Cerebellar cortex (tissue), 1 donor: ENCODE results near the gene FNDC1.

Experiments
- DNase-seq: peaks from one replicate; pipeline ENCODE4 v3.0.0-alpha.2; 2015; ENCODE audit warnings: low spot score

FNDC1 gene

DNA sequence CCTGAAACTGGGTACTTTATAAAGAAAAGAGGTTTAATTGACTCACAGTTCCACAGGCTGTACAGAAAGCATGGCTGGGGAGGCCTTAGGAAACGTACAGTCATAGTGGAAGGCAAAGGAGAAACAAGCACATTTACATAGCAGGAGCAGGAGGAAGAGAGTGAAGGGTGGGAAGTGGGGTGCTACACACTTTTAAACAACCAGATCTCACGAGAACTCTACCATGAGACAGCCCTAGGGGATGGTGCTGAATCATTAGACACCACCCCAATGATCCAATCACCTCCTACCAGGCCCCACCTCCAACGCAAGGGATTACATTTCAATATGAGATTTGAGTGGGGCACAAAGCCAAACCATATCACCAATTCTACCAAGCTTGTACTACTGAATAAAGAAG lies 7.4 kb upstream of the FNDC1 start:
- DNase-seq, result no peak

DNA sequence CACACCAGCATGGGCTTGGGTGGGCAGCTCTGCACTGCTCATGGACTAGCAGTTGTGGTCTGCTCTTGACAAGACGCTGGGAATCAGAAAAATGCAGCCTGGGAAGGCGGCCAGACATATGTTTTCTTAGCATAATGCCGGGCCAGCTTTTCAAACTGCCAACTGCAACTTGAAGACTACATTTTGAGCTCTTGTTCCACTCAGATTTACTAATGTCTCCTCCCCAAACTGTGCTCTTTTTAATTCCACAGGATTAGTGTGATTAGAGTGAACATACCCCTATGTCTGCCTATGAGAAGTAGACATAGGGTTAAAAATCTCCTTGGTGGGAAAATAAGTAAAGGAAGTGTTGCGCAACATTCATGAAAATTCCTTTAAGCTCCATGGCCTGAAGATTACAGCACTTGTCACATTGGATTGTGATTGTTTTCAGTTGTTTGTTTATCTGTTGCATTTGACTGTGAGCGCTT lies 5.3 kb upstream of the FNDC1 start:
- DNase-seq, result no peak

DNA sequence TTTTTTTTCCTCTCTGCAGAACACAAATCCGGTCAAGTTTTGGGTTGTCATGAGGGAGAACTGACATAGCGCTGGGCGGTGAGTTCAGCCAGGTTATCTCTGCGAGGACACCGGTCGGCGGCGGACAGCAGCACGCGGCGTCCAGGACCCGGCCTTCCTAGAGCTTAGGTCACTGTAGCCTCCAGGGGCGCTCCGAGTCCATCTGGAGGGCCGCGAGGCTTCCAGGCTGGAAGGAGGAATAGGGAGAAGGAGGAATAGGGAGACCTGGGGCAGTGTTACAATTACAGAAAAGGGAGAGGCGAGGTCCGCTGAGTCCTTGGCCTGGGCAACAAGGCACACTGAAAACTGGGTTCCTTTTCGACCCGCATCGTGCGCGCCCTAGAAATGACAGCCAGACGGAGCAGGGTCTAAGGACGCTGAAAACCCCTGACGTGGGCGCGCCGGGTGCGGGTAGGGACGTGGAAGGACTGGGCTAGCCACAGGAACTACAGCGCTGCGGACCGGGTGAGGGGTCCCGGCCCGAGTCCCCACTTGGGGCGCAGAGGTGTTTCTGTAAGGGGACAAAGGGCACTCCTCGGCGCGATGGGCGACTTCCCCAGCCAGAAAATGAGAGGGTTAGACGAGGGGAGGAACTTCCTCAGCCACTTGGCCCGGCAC lies 536 bp upstream of the FNDC1 start:
- DNase-seq, result peak; percentile 17

DNA sequence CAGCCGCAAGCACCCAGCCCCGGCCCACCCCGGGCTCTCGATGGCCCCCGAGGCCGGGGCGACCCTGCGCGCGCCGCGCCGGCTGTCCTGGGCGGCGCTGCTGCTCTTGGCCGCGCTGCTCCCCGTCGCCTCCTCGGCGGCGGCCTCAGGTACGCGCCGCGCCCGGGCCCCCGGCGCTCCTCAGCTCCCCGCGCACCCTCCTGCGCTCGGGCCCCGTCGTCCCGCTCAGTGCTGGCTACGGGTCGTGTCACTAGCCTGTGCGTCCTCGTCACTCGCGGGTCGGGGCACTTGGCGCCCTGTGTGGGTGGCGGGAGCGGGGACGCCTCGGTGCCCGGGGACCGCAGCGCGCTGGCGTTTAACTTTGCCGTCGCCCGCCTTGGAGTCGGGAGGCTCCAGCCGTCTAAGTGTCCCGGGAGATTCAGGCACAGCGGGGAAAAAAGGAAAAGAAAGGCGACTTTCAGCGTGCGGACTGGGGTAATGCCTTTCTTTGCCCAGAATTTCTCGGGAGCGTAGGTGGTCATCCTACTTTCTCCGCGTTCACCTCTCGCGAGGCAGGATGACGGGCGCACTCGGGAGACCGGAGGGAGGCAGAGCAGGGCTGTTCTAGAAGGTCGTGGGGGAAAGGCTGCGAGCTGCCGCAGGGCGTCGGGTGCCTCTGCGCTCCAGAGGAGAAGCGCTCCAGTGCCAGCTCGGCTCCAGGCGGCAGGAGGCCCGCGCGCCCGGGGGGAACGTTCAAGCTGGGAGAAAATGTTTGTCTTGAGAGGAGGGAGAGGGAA lies 545 bp downstream of the FNDC1 start:
- DNase-seq, result no peak

DNA sequence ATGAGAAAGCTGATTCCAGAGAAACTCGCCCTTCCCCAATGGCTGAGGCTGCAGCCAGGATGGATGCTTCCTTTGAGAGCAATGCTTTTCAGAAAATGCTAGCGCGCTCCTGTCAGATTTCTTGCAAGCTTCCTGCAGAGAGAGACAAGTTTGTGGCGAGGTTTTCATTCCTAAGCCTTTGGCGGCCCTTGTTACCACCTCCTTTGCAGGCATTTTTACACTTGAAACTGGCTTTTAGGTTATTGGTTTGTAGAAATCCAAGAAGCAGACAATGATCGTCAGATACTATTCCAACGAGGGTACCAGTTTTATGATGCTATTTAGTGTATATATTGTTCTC lies 1.1 kb downstream of the FNDC1 start:
- no peak for DNase-seq

DNA sequence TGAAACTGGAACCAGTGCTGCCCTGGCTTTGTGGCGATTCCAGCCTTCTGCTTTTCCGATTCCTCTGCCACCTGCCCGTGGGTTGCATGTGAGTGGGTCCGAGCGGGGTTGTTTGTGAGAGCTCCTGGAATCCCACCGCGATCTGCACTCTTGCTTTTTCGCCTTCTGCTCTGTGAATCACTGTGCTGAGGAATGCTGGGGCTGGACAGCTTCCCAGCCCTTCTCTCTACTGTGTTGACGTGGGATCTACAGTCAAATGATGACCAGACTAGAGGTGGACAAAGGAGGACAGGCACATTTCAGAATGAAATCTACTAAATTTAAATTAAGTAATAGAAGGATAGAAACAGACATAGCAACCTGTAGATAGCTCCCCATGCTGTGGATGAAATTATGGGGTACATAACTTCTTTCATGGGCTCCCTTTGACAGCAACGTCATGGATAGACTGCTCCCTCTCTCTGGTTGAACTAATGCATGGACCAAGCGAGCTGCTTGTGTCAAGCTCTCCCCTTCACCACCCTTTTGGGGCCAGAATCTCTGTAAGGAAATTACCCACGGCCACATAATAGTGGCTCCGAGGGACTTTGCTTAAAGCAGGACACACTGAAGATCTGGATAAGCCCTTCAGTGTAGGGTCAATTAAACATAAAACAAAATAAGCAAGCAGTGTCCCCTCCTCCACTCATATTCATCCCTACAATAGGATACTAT lies 2.0 kb downstream of the FNDC1 start:
- no peak for DNase-seq

DNA sequence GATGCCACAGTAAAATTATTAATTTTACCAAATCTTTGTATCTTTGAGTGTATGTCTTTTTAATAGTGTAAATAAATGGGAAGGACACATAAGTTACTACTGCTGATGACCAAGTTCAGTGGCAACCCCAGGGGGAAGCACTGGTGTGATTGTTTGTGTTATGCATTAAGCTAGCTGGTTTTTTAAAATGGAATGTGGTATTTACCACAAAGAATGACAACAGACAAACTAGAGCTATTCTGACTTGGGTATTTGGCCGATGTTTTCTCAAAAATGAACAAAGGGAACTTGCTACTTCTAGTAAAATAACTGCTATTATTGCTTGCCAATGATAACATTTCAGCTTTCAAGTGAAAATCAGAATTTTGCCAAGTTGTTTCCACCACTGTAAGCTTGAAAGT lies 2.9 kb downstream of the FNDC1 start:
- no peak for DNase-seq

DNA sequence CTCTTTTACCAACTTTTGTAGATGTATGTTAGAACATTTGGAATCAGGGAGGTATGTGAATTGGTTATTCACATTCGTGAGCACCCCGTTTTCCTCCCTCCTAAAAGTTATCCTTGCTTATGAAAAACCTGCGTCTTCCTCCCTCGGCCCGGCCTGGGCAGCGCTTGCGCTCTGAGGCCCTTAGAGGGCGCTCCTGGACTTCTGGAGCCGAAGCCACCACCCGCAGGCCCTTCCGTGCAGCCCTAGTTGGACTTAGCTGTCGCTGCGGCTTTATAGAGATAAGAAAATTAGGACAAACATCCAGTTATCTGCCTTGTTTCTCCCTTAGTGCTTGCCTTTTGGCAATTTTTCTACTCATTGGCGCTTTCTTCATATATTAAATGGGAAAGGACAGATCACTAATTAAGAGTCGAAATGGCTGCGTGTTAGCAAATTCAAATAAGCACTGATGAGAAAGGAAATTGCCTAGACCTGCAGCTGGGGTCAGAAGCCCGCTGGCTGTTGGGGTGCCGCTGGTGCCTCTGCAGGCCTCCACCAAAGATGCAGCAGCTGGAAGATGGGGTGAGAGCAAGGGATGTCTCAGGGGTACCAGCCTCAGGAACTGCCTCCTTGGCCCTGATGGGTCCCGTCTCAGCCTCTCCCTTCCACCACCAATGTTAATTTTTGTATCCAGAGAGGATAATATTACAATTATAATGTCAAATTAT lies 5.2 kb downstream of the FNDC1 start:
- DNase-seq, result peak; percentile 56

DNA sequence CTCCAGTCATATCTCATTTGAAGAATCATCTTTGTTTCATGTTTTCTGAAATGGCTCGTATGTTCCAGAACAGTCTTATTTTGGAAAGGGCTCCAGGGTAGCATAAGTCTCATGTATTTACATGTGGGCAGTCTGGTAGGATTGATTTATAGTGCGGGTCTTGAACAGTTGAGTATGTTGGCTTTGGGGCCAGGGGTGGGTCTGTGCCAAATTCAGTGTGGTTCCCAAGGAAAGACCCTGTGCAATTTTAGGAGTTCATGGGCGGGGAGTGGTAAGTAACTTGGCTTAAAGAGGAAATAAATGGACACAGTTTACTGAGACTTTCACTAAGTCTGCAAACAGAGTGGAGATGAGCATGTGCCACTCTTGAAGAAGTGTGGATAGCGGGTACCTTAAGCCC lies 7.7 kb downstream of the FNDC1 start:
- DNase-seq, result no peak

DNA sequence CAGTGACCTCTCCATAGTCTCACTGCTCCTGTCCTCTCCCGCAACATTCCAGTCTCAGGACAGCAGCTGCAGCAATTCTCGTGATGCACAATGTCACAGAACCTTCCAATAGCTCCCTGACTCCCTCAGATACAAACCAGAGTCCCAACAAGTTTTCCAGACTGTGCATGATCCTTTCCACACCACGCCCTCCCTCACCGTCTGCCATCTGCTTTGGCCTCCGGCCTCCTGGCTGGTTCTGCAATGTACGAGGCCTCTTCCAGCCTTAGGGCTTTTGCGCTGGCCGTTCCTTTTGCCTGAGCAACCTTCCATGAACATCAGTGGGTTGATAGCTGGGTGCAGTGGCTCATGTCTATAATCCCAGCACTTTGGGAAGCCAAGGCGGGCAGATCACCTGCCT lies 9.6 kb downstream of the FNDC1 start:
- DNase-seq, result no peak

DNA sequence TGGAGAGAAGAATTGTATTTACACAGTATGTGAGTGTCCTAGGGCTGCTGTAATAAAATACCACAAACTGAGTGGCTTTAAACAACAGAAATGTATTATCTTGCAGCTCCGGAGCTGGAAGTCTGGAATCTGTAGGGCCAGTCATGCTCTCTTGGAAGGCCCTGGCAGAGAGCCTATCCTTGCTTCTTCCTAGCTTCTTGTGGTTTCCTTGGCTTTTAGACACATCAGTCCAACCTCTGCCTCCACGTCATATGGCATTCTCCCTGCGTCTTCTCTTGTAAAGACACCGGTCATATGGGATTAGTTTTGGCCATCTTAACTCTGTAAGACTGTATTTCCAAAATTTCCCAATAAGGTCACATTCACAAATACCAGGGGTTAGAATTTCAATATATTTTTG lies 10.8 kb downstream of the FNDC1 start:
- DNase-seq, result no peak

DNA sequence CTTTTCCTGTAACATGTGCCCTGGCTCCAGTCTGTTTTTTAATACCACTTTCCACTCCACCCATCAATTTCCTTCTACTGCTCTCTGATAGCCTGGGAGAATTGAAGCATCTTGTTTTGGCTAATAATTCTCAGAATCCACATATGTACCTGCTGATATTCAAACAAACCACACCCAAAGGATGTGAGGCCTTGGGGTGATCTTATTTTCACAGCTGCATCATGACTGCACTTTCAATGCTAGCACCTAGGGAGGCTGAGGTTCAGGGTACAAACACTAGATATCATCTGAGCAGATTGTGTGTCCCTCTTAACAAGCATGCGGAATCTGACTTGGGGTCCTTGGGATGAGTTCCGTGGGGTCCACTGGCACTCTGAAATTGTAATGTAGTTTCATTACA lies 12.7 kb downstream of the FNDC1 start:
- no peak for DNase-seq

DNA sequence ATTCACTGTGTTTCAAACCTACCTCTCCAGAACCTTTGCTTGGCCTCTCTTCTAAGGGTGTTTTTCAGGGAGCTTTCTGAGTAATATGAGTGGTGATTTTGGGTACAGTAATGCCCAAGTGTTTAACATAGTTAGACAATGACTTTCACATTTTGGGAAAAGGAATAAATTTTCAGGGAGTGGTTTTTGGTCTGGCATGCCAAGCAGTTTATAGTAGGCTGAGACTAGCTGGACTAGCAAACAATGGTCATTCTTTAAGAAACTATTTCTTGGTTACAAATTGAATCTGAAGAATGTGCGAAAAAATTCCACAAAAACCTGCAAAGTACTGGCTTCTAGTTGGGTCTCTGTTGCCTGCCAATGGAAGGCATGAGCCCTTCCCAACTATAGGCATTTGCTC lies 15.4 kb downstream of the FNDC1 start:
- no peak for DNase-seq

DNA sequence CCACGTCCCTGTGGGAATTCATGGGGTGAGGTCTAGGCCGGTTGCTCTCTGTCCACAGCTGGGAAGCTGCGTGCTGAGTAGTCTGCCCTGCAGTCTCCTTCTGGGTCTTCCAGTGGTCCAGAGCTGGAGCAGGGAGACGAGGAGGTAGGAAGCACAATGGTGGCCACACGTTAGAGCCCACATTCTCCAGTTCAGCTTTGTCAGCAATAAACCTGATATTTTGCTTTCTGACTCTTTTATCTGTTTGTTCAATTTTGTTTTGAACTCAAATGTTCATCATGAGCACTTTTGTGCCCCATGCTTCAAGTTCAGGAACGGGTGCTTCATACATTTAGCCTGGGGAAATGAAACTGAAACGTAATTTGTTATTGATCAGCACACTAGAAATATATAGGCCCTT lies 21.3 kb downstream of the FNDC1 start:
- DNase-seq, result no peak

DNA sequence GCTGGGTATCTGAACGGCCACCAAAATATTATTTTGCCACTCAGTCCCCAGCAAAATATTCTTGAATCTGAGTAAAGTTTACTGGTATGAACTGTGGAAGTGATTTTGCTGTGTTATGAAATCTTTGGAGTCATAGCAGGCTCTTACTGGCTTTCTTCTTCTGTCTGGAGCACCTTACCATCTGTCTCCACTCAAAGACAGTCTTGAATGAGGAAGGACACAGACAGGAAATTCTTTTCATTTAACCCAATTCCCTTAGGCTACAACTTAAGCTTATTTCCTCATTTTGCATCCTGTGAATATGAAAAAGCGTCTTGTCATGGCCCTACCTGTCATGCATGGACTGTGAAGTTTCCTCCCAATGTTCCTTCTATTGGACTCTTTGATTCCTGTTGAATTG lies 24.7 kb downstream of the FNDC1 start:
- DNase-seq, result no peak

DNA sequence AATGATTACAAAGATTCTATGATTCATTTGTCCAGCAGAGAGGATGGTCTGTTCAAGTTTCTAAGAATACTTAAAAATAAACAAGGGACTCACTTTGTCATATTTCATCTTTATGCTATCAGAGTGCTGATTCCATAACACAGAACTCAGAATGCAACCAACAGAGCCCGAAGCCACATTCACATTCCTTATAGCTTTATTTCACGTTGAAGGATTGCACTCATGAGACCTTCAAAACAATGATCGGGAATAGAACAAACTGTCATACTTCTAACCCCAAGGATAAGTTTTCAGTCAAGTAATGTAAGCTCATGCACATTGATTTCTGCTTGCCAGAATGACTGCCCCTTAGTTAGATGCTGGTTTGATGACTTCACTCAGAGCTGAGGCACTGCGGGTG lies 25.2 kb downstream of the FNDC1 start:
- DNase-seq, result no peak

DNA sequence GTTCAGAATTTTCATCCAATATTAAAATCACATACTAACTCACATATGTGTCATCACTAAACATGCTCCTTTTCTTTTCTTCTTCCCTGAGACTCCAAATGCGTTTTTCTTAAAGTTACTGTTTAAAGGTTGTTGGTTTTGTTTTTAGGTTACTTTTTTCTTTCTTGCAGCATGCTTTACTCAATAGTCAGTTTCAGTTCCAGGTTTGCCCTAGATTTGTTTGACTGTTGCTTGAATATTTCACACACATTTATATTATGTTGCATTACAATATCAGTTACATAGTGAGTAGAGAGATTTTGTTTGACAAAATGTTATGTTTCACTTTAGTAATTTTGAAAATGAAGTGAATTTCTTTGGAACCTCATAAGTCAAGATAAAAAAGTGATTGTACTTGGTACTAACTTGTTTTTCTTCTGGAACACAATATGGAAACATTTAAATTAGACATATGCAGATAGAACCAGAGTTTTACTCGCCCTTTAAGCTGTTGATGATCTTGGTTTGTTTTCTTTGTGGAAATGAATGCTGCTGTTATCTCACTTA lies 27.3 kb downstream of the FNDC1 start:
- no peak for DNase-seq

DNA sequence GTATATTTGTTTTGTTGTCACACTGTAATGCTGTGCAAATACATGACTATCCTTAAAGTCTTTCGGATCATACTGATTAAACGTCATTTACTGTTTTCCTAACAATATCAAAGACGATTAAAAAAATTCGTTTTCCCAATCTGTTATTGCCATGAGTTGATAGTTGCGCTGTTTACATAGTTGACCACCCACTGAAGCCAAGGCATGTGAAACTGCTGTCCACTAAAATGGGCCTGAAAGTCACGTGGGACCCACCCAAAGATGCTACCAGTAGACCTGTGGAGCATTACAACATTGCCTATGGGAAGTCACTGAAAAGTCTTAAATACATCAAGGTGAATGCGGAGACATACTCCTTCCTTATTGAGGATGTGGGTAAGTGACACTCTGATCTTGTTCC lies 28.1 kb downstream of the FNDC1 start:
- DNase-seq, result no peak

DNA sequence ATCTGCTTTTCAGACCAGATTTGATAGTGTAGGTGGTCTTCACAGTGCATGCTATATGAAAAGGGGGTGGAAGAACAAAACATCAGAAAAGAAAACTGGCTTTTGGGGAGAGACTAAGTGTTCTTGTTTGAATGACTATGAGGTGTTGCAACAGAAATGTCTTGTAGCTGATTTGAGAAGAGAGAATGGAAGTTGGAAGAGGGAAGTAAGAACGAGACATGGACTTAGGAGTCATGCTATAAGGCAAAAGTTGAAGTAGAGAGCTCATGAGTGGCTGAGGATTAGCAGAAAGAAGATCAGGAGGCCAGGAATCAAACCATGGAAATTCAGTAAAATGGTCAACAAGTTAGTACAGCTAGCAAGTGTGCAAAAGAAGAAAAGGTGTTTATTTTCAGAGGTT lies 32.1 kb downstream of the FNDC1 start:
- DNase-seq, result no peak

DNA sequence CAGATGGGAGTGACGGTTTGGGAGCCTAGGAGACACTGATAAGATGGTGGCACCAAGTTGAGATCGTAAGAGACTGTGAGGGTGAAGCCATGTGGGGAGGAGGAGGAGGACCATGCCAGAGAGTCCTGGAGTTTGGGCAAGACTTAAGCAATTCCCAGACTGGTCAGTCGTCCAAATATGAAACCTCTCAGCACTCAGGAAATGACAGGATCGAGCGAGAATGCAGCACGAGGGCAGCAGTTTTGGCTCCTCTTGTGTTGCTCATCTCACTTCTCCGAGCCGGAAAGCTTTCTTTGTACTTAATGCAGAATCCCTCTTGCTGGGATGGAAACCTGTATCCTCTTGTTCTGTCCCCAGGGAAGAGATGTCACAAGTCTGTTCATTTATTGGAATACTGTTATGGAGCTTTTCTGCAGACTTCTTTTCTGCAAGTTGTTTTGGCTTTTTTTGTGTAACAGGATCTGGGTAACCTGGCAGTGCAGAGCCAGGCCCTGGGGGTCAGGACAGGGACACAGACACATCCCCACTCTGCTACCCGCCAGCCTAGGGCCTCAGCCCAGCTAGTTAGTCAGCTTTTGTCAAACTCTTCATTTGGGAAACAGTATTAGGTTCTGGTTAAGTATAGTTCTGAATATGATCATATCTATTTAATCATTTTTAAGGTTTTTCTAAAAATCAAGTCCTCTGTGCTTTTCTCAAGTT lies 34.3 kb downstream of the FNDC1 start:
- no peak for DNase-seq

DNA sequence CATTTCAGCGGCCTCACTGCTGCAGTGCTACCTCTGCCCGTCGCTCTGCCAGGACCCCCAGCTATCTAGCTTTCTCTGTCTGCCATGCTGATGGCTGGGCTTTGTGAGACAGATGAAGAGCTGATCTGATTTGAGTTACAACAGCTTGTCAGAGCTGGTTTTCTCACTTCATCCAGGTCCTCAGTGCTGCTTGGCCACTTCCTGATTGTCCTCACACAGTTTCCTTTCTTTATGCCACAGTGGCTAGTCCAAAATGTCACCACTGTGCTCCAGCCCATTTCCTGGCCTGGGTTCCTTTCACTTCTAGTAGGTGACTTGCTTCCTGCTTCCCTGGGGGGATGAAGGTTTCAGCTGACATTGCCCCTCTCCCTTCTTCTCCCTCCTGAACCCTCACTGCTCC lies 35.4 kb downstream of the FNDC1 start:
- DNase-seq, result no peak

DNA sequence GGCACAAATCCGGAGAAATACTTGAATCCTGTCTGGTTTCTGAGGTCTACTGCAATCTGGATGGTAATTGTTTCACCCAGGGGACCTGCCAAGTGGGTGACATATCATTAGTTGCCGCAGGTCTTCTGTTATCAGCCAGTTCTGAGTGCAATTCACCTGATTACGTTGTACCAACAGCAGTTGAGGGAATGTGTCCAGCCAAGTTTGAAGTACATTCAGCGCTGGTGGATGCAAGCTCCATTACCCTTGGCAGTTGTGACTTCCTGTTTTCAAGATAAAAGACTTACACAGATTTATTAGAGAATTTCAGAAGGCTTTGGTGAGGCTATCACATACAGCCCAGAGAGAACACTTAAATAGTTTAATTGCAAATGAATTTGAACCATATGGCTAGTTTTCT lies 42.8 kb downstream of the FNDC1 start:
- no peak for DNase-seq
